ENCODE results near the gene SIPA1L2.
A peak's percentile ranks its signal among the peaks of the same experiment; 100 is the strongest.

SIPA1L2 gene

GRCh38 chr1:232667094-232667777 lies 37.3 kb upstream of the SIPA1L2 start:
- Histone ChIP-seq H3K9ac (ENCODE audit: low read length) (no peak overlapping the region), H3K4me3 (ENCODE audit: low read depth, low read length) (no peak overlapping the region), H3K27ac (ENCODE audit: low read depth, low read length) (no peak overlapping the region), H3K79me2 (ENCODE audit: control insufficient read depth, insufficient read depth, low read length, poor library complexity) (no peaks in the 10 kb centered on the region), H3K79me1 (ENCODE audit: low read length) (no peaks in the 10 kb centered on the region), H4K12ac (ENCODE audit: low read depth, low read length) (no peak overlapping the region), H3K4ac (ENCODE audit: low read depth, low read length) (no peak overlapping the region), H3K14ac (ENCODE audit: low read length) (no peak overlapping the region), H2AK5ac (ENCODE audit: low read length) (no peak overlapping the region), H2BK5ac (ENCODE audit: low read depth, low read length, poor library complexity) (no peak overlapping the region), H2BK120ac (ENCODE audit: insufficient read depth, low read length, poor library complexity) (no peak overlapping the region), H3K9me3 (ENCODE audit: insufficient read depth, low read depth, low read length) (peaks cover 1% of the 10 kb centered on the region), H2AFZ (ENCODE audit: insufficient read depth, low read length, poor library complexity) (no peak overlapping the region), H3K27me3 (ENCODE audit: insufficient read depth, low read length) (no peaks in the 10 kb centered on the region), H3K36me3 (ENCODE audit: control insufficient read depth in 1 of 2, insufficient read depth in 2 of 2, low read length in 2 of 2) (no peaks in the 10 kb centered on the region), H2BK12ac (ENCODE audit: low read length) (no peak overlapping the region), H4K8ac (ENCODE audit: low read depth, low read length) (no peak overlapping the region), H3K23ac (ENCODE audit: low read length) (no peak overlapping the region), H3K4me2 (ENCODE audit: low read length) (no peak overlapping the region), H3K18ac (ENCODE audit: low read length) (no peak overlapping the region), H4K91ac (ENCODE audit: low read depth, low read length) (no peak overlapping the region), H3K4me1 (ENCODE audit: control insufficient read depth in 1 of 2, insufficient read depth in 2 of 2, low read length in 2 of 2) (peaks cover 2% of the 10 kb centered on the region in 2 experiments)
- WGBS (ENCODE audit: extremely low coverage, insufficient coverage, insufficient read length): no CpG with 5 or more reads among the region's 3 CpGs
- DNase-seq: no peak

DNA sequence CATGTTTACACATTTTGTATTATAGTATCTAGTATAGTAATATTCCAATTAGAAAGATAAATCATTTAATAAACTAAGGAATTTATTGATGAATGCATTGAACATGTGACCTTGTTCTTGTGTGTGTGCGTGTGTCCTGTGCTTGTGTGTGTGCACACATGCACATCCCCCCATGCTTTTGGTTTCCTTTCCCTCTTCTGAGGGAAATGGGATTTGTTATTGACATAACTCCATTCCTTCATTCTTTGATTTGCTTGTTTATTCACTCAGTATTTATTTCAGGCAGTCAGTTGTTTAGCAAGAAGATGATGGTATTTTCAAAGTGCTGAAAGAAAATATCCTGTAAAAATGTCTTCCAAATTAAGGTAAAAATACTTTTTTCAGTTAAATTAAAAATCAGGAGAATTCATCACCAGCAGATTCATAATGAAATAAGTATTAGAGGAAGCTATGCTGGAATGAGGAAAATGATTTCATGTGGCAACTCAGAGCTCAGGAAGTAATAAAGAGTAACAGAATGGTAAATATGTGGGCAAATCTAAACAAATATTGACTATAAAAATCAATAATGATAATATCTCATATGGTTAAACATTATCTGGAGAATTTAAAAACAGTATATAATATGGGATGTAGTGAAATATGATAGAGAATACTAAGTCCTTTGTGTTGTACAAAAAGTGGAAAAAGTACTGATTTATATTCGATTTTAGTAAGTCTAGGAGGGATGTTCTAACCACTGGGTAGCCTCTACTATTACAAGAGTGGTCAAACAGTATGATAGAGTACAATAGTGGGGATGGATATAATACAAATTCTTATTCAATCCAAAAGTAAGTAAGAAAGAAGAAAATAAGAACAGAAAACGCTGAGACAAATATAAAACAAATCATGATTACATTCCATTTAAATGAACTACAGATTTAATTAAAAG lies 35.2 kb upstream of the SIPA1L2 start:
- H2AFZ ChIP-seq (ENCODE audit: insufficient read depth, low read length, poor library complexity): no peak overlapping the region
- H2BK5ac ChIP-seq (ENCODE audit: low read depth, low read length, poor library complexity): no peak overlapping the region
- no peak overlapping the region for H2BK12ac ChIP-seq (ENCODE audit: low read length)
- H2AK5ac ChIP-seq (ENCODE audit: low read length): no peak overlapping the region
- no peak overlapping the region for H3K27ac ChIP-seq (ENCODE audit: low read depth, low read length)
- DNase-seq: peak in 1 of 2 donors; percentile 37
- no peak overlapping the region for H3K4me2 ChIP-seq (ENCODE audit: low read length)
- no peaks in the 10 kb centered on the region for H3K36me3 ChIP-seq (ENCODE audit: control insufficient read depth in 1 of 2, insufficient read depth in 2 of 2, low read length in 2 of 2)
- peaks cover under 1% of the 10 kb centered on the region in 2 experiments for H3K4me1 ChIP-seq (ENCODE audit: control insufficient read depth in 1 of 2, insufficient read depth in 2 of 2, low read length in 2 of 2)
- H3K18ac ChIP-seq (ENCODE audit: low read length): no peak overlapping the region
- no peak overlapping the region for H2BK120ac ChIP-seq (ENCODE audit: insufficient read depth, low read length, poor library complexity)
- H4K91ac ChIP-seq (ENCODE audit: low read depth, low read length): no peak overlapping the region
- H3K14ac ChIP-seq (ENCODE audit: low read length): no peak overlapping the region
- H4K8ac ChIP-seq (ENCODE audit: low read depth, low read length): no peak overlapping the region
- no CpG with 5 or more reads among the region's 3 CpGs for WGBS (ENCODE audit: extremely low coverage, insufficient coverage, insufficient read length)
- H3K79me2 ChIP-seq (ENCODE audit: control insufficient read depth, insufficient read depth, low read length, poor library complexity): no peaks in the 10 kb centered on the region
- no peak overlapping the region for H4K12ac ChIP-seq (ENCODE audit: low read depth, low read length)
- no peak overlapping the region for H3K9ac ChIP-seq (ENCODE audit: low read length)
- H3K27me3 ChIP-seq (ENCODE audit: insufficient read depth, low read length): no peaks in the 10 kb centered on the region
- H3K4me3 ChIP-seq (ENCODE audit: low read depth, low read length): no peak overlapping the region
- H3K9me3 ChIP-seq (ENCODE audit: insufficient read depth, low read depth, low read length): peaks cover 1% of the 10 kb centered on the region
- H3K4ac ChIP-seq (ENCODE audit: low read depth, low read length): no peak overlapping the region
- no peak overlapping the region for H3K23ac ChIP-seq (ENCODE audit: low read length)
- no peaks in the 10 kb centered on the region for H3K79me1 ChIP-seq (ENCODE audit: low read length)

DNA sequence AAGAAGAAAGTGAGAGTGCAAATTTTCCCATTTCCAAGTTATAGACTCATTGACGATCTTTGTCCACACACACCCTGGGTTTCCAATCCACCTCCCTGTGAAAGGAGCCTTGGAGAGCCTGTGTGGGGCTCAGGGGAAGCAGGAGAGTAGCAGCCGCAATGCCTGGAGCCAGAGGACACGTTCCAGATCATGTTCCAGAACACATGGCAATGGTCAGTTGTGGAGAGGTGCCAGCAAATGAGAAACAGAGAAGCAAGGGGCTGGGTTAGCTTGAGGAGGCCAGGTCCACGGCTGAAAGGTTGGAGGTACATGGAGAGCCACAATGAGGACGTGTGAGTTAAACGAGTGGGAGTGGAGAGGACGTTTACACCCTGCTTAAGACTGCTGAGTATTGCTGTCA lies 33.0 kb upstream of the SIPA1L2 start:
- Histone ChIP-seq H3K4ac (ENCODE audit: low read depth, low read length) (no peak overlapping the region), H3K9me3 (ENCODE audit: insufficient read depth, low read depth, low read length) (peaks cover 1% of the 10 kb centered on the region), H3K36me3 (ENCODE audit: control insufficient read depth in 1 of 2, insufficient read depth in 2 of 2, low read length in 2 of 2) (no peaks in the 10 kb centered on the region), H3K4me1 (ENCODE audit: control insufficient read depth in 1 of 2, insufficient read depth in 2 of 2, low read length in 2 of 2) (no peaks in the 10 kb centered on the region), H2BK5ac (ENCODE audit: low read depth, low read length, poor library complexity) (no peak overlapping the region), H3K14ac (ENCODE audit: low read length) (no peak overlapping the region), H3K4me3 (ENCODE audit: low read depth, low read length) (no peak overlapping the region), H3K27ac (ENCODE audit: low read depth, low read length) (no peak overlapping the region), H3K27me3 (ENCODE audit: insufficient read depth, low read length) (no peaks in the 10 kb centered on the region), H3K18ac (ENCODE audit: low read length) (no peak overlapping the region), H4K91ac (ENCODE audit: low read depth, low read length) (no peak overlapping the region), H4K12ac (ENCODE audit: low read depth, low read length) (no peak overlapping the region), H3K79me2 (ENCODE audit: control insufficient read depth, insufficient read depth, low read length, poor library complexity) (no peaks in the 10 kb centered on the region), H3K9ac (ENCODE audit: low read length) (no peak overlapping the region), H4K8ac (ENCODE audit: low read depth, low read length) (no peak overlapping the region), H3K23ac (ENCODE audit: low read length) (no peak overlapping the region), H2AFZ (ENCODE audit: insufficient read depth, low read length, poor library complexity) (no peak overlapping the region), H2BK12ac (ENCODE audit: low read length) (no peak overlapping the region), H3K4me2 (ENCODE audit: low read length) (no peak overlapping the region), H2BK120ac (ENCODE audit: insufficient read depth, low read length, poor library complexity) (no peak overlapping the region), H2AK5ac (ENCODE audit: low read length) (no peak overlapping the region), H3K79me1 (ENCODE audit: low read length) (no peaks in the 10 kb centered on the region)
- no CpG with 5 or more reads among the region's 7 CpGs for WGBS (ENCODE audit: extremely low coverage, insufficient coverage, insufficient read length)
- no peak for DNase-seq

DNA sequence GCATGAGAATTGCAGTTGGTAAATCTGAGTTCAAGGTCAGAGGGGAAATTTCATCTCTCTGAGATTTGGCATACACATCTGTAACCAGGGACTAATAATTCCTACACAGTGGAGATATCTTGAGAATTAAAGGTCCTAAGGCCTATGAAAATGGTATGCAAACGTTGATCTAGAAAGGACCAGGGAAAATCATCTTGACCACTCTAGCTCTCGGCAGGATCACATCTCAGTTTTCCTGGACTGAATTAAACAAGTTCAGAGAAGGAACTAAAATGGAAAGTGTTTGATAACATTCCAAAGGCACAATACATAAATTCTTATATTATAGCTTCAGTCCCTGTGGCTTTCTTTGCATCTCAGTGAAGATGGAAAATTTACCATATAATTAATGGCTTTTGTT lies 28.5 kb upstream of the SIPA1L2 start:
- no peak overlapping the region for H3K4me3 ChIP-seq (ENCODE audit: low read depth, low read length)
- no peak overlapping the region for H2AFZ ChIP-seq (ENCODE audit: insufficient read depth, low read length, poor library complexity)
- H3K4me2 ChIP-seq (ENCODE audit: low read length): no peak overlapping the region
- no peak overlapping the region for H2BK5ac ChIP-seq (ENCODE audit: low read depth, low read length, poor library complexity)
- H3K79me2 ChIP-seq (ENCODE audit: control insufficient read depth, insufficient read depth, low read length, poor library complexity): no peaks in the 10 kb centered on the region
- no peak overlapping the region for H3K23ac ChIP-seq (ENCODE audit: low read length)
- no peak for DNase-seq
- no peak overlapping the region for H2BK120ac ChIP-seq (ENCODE audit: insufficient read depth, low read length, poor library complexity)
- H3K18ac ChIP-seq (ENCODE audit: low read length): no peak overlapping the region
- no CpG with 5 or more reads among the region's 2 CpGs for WGBS (ENCODE audit: extremely low coverage, insufficient coverage, insufficient read length)
- H3K27ac ChIP-seq (ENCODE audit: low read depth, low read length): no peak overlapping the region
- no peak overlapping the region for H2BK12ac ChIP-seq (ENCODE audit: low read length)
- H3K9ac ChIP-seq (ENCODE audit: low read length): no peak overlapping the region
- H4K91ac ChIP-seq (ENCODE audit: low read depth, low read length): no peak overlapping the region
- H3K4ac ChIP-seq (ENCODE audit: low read depth, low read length): no peak overlapping the region
- peaks cover 6 to 8% of the 10 kb centered on the region in 2 experiments for H3K4me1 ChIP-seq (ENCODE audit: control insufficient read depth in 1 of 2, insufficient read depth in 2 of 2, low read length in 2 of 2)
- no peak overlapping the region for H4K8ac ChIP-seq (ENCODE audit: low read depth, low read length)
- H3K27me3 ChIP-seq (ENCODE audit: insufficient read depth, low read length): no peaks in the 10 kb centered on the region
- H3K79me1 ChIP-seq (ENCODE audit: low read length): peaks cover 2% of the 10 kb centered on the region
- H3K36me3 ChIP-seq (ENCODE audit: control insufficient read depth in 1 of 2, insufficient read depth in 2 of 2, low read length in 2 of 2): no peaks in the 10 kb centered on the region
- no peaks in the 10 kb centered on the region for H3K9me3 ChIP-seq (ENCODE audit: insufficient read depth, low read depth, low read length)
- H2AK5ac ChIP-seq (ENCODE audit: low read length): no peak overlapping the region
- no peak overlapping the region for H3K14ac ChIP-seq (ENCODE audit: low read length)
- H4K12ac ChIP-seq (ENCODE audit: low read depth, low read length): no peak overlapping the region

Measured in trophoblast cell (in vitro differentiated cells and primary cell).